Activated CD4-positive, alpha-beta T cell treated with anti-CD3 and anti-CD28 coated beads, Interleukin-2, amount 10 ng/mL, durations not matched to agents 7 days and 5 days (primary cell): ENCODE data around the gene HORMAD1. TPM values are rescaled to one million over a fixed set of nuclear protein-coding genes. Genes with fewer than 3 reads are reported as not detected.
"Not testable (repeated sequence)": the region's sequence is repeated elsewhere in the genome, so short reads cannot be mapped to it uniquely, and the experiment has no call there.

Experiments
- CTCF ChIA-PET: fragments of 350-600 bp; sonication (Branson Sonifier 250); formaldehyde crosslinking; loops from one replicate; lab custom pipeline; 2021; ENCODE audit warnings: antibody characterized with exemption; lab: Charles Lee
- POLR2A ChIA-PET: fragments of 350-600 bp; sonication (Branson Sonifier 250); formaldehyde crosslinking; loops from one replicate; lab custom pipeline; 2021; ENCODE audit warnings: antibody characterized with exemption; lab: Charles Lee
- DNase-seq: peaks from one replicate; pipeline ENCODE4 v3.0.0-alpha.2; 2020
- H3K27ac Mint-ChIP-seq: one replicate; pipeline ENCODE4 v1.8.0; 2021; ENCODE audit warnings: mild to moderate bottlenecking, moderate library complexity, mixed read lengths
- H3K27me3 Mint-ChIP-seq: one replicate; pipeline ENCODE4 v1.8.0; 2021; ENCODE audit warnings: mixed read lengths
- H3K36me3 Mint-ChIP-seq: one replicate; pipeline ENCODE4 v1.8.0; 2021; ENCODE audit warnings: low read depth, mixed read lengths
- H3K4me1 Mint-ChIP-seq: one replicate; pipeline ENCODE4 v1.8.0; 2021; ENCODE audit warnings: mixed read lengths
- H3K4me3 Mint-ChIP-seq: one replicate; pipeline ENCODE4 v1.8.0; 2021; ENCODE audit warnings: mild to moderate bottlenecking, moderate library complexity, mixed read lengths
- H3K9me3 Mint-ChIP-seq: one replicate; pipeline ENCODE4 v1.8.0; 2021; ENCODE audit warnings: mixed read lengths
- total RNA-seq, 2 experiments: library from RNA; stranded (reverse); gene quantifications; one replicate each; pipeline ENCODE4 v1.2.3, GENCODE V29; 2021

The HORMAD1 gene
- total RNA-seq, 2 experiments from 2014 or later = 0.37 to 0.40 TPM

GRCh38 chr1:150654635-150655034, 66.1 kb downstream of the HORMAD1 start:
- not testable (repeated sequence) for H3K27ac Mint-ChIP-seq, H3K9me3 Mint-ChIP-seq
- POLR2A ChIA-PET = interaction anchor here (0.5 to 0.6 kb wide), 2 partner anchors 39 to 63 kb away, joined by 4 to 9 read pairs; no protein-coding TSS in a partner anchor

GRCh38 chr1:150650193-150650592, 70.5 kb downstream of the HORMAD1 start:
- DNase-seq = no peak
- H3K4me1 Mint-ChIP-seq = peaks cover 2% of the 10 kb centered on the region
- CTCF ChIA-PET = interaction anchor here (1.2 kb wide), 1 partner anchor 12 kb away, joined by 4 read pairs; no protein-coding TSS in a partner anchor
- POLR2A ChIA-PET = no interaction called here
- peaks cover 23% of the 10 kb centered on the region for H3K36me3 Mint-ChIP-seq
- H3K4me3 Mint-ChIP-seq = no peak overlapping the region
- H3K27me3 Mint-ChIP-seq = no peaks in the 10 kb centered on the region
- H3K27ac Mint-ChIP-seq = no peak overlapping the region
- no peaks in the 10 kb centered on the region for H3K9me3 Mint-ChIP-seq

More at GRCh38 chr1:150654635-150655034, 66.1 kb downstream of the HORMAD1 start:
- peaks cover 20% of the 10 kb centered on the region for H3K36me3 Mint-ChIP-seq
- CTCF ChIA-PET = interaction anchor here (1.0 to 1.7 kb wide), 2 partner anchors 11 to 136 kb away, joined by 3 read pairs; no protein-coding TSS in a partner anchor
- H3K27me3 Mint-ChIP-seq, DNase-seq, H3K4me3 Mint-ChIP-seq, H3K4me1 Mint-ChIP-seq: not testable (repeated sequence)

GRCh38 chr1:150649441-150650075, 71.1 kb downstream of the HORMAD1 start:
- H3K27ac Mint-ChIP-seq = no peak overlapping the region
- no peak overlapping the region for H3K4me3 Mint-ChIP-seq
- ChIA-PET CTCF (interaction anchor here (0.6 kb wide), 1 partner anchor 276 kb away, joined by 3 read pairs; no protein-coding TSS in a partner anchor), POLR2A (no interaction called here)
- H3K9me3 Mint-ChIP-seq = no peaks in the 10 kb centered on the region
- H3K27me3 Mint-ChIP-seq = no peaks in the 10 kb centered on the region
- H3K4me1 Mint-ChIP-seq = peaks cover 2% of the 10 kb centered on the region
- no peak for DNase-seq
- peaks cover 20% of the 10 kb centered on the region for H3K36me3 Mint-ChIP-seq

Other genes with a start within 250 kb of the HORMAD1 start
- gene TARS2, start 233.5 kb downstream of the HORMAD1 start, total RNA-seq = 10 to 100 TPM; 31.9 to 35.9 TPM
- 1 to 10 TPM in 1 of 2 experiments, under 1 TPM in 1; 0.87 to 1.2 TPM for gene ECM1, start 212.8 kb downstream of the HORMAD1 start, total RNA-seq
- under 1 TPM in 1 of 2 experiments, not detected in 1; 0.64 TPM for gene FALEC, start 205.1 kb downstream of the HORMAD1 start, total RNA-seq
- under 1 TPM; 0.06 to 0.15 TPM for gene ADAMTSL4, start 171.5 kb downstream of the HORMAD1 start, total RNA-seq
- gene MCL1, start 141.3 kb downstream of the HORMAD1 start, total RNA-seq = 100 to 1,000 TPM; 260 to 311 TPM
- 100 to 1,000 TPM; 192 to 193 TPM for gene ENSA, start 91.3 kb downstream of the HORMAD1 start, total RNA-seq
- gene GOLPH3L, start 23.7 kb downstream of the HORMAD1 start, total RNA-seq = 10 to 100 TPM; 24.0 to 27.1 TPM
- 100 to 1,000 TPM; 111 to 117 TPM for gene CTSS, start 44.9 kb upstream of the HORMAD1 start, total RNA-seq
- 1 to 10 TPM; 5.1 to 5.8 TPM for gene CTSK, start 87.4 kb upstream of the HORMAD1 start, total RNA-seq
- gene ARNT, start 155.7 kb upstream of the HORMAD1 start, total RNA-seq = 10 to 100 TPM; 38.6 to 40.5 TPM
- not detected for gene CTXND2, start 166.2 kb upstream of the HORMAD1 start, total RNA-seq
- gene SETDB1, start 205.5 kb upstream of the HORMAD1 start, total RNA-seq = 10 to 100 TPM; 51.1 to 58.1 TPM